OCI-LY1 (cell line): ENCODE results near the gene UNC5CL.

Experiments used
- CTCF ChIP-seq: fragments of 200-600 bp; sonication (generic), shearing (Covaris generic); IDR thresholded peaks from 2 replicates; pipeline ENCODE4 v1.5.1; 2017; ENCODE audit warnings: mild to moderate bottlenecking, antibody characterized with exemption, low read length, moderate library complexity, mixed read lengths
- EZH2 ChIP-seq: fragments of 200-600 bp; sonication (generic), shearing (Covaris generic); IDR thresholded peaks from 2 replicates; pipeline ENCODE4 v1.8.0; 2017; ENCODE audit warnings: borderline replicate concordance, mixed run types, mild to moderate bottlenecking, antibody characterized with exemption, low read length, moderate library complexity, mixed read lengths

GRCh38 chr6:41047745-41048732 lies 9.0 kb upstream of the UNC5CL start:
- no peak for TF ChIP-seq EZH2
- no peak for TF ChIP-seq CTCF
